Hippocampal formation (tissue), 2 donors: ENCODE measurements around the gene ATP1B3.
"Not testable (repeated sequence)": the region's sequence is repeated elsewhere in the genome, so short reads cannot be mapped to it uniquely, and the experiment has no call there.

Experiments
- DNase-seq, 2 donors: peaks; one replicate each; lab custom pipeline; 2025; lab: John Stamatoyannopoulos, UW

Gene ATP1B3

GRCh38 chr3:141909408-141909807, 33.0 kb downstream of the ATP1B3 start:
- no peak for DNase-seq

- DNase-seq: not testable (repeated sequence)
Measured at GRCh38 chr3:141909986-141910385, 33.5 kb downstream of the ATP1B3 start.

- DNase-seq: no peak
Measured at GRCh38 chr3:141913150-141913811, 36.8 kb downstream of the ATP1B3 start.

GRCh38 chr3:141914311-141914710, 37.9 kb downstream of the ATP1B3 start:
- no peak for DNase-seq

- DNase-seq: no peak
Measured at GRCh38 chr3:141915016-141915415, 38.6 kb downstream of the ATP1B3 start.

- DNase-seq: no peak
Measured at GRCh38 chr3:141915766-141916165, 39.3 kb downstream of the ATP1B3 start.

GRCh38 chr3:141920701-141921100, 44.3 kb downstream of the ATP1B3 start:
- DNase-seq: no peak

GRCh38 chr3:141921316-141921715, 44.9 kb downstream of the ATP1B3 start:
- no peak for DNase-seq

GRCh38 chr3:141925677-141926076, 49.2 kb downstream of the ATP1B3 start:
- not testable (repeated sequence) for DNase-seq

GRCh38 chr3:141926929-141927328, 50.5 kb downstream of the ATP1B3 start:
- no peak for DNase-seq

- no peak for DNase-seq
Measured at GRCh38 chr3:141928631-141929270, 52.3 kb downstream of the ATP1B3 start.

- no peak for DNase-seq
Measured at GRCh38 chr3:141929341-141929995, 53.0 kb downstream of the ATP1B3 start.

- no peak for DNase-seq
Measured at GRCh38 chr3:141930801-141931200, 54.4 kb downstream of the ATP1B3 start.

- DNase-seq: no peak
Measured at GRCh38 chr3:141933421-141934300, 57.2 kb downstream of the ATP1B3 start.

GRCh38 chr3:141934354-141934753, 57.9 kb downstream of the ATP1B3 start:
- no peak for DNase-seq

GRCh38 chr3:141938011-141938500, 61.6 kb downstream of the ATP1B3 start:
- no peak for DNase-seq

- DNase-seq: no peak
Measured at GRCh38 chr3:141939759-141940158, 63.3 kb downstream of the ATP1B3 start.

- DNase-seq: peak in 1 of 2 donors; percentile 20
Measured at GRCh38 chr3:141940194-141940776, 63.8 kb downstream of the ATP1B3 start.

- DNase-seq: no peak
Measured at GRCh38 chr3:141941093-141941492, 64.7 kb downstream of the ATP1B3 start.

GRCh38 chr3:141942006-141942405, 65.6 kb downstream of the ATP1B3 start:
- DNase-seq: no peak

GRCh38 chr3:141945726-141946485, 69.5 kb downstream of the ATP1B3 start:
- no peak for DNase-seq
